Measurements from ENCODE around the gene COG8. TPM values are rescaled to one million over a fixed set of nuclear protein-coding genes. Genes with fewer than 3 reads are reported as not detected.

The COG8 gene
- total and polyA plus RNA-seq, 2 of the 8 experiments (the other 6 are each of a cell fraction or from before 2014, with no cell fraction given) = 49.1 to 55.6 TPM

DNA sequence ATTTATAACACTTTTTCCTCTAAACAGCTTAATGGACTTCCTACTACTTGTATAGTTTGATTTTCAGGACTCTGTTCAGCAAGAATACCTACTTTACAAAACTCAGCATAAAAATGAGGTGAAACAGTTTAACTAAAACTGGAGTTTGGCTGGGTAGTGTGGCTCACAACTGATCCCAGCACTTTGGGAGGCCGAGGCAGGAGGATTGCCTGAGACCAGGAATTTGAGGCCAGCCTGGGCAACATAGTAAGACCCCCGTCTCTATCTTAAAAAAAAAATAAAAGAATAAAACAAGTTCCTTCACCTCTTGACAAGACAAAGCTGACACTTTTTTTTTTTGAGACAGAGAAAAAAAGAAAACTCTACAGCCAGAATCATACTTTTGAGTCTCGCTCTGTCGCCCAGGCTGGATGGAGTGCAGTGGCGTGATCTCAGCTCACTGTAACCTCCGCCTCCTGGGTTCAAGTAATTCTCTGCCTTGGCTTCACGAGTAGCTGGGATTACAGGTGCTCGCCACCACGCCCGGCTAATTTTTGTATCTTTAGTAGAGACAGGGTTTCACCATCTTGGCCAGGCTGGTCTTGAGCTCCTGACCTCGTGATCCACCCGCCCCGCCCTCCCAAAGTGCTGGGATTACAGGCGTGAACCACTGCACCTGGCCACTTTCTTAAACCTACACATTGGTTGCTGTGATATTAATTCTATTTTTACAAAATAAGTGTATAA, 11.6 kb downstream of the COG8 start (continued):
- no peak for TF ChIP-seq NANOG (IDR thresholded peaks at IDR 0.05; ENCODE audit: insufficient read depth, low read depth, low read length, poor library complexity, severe bottlenecking)
- no peak for TF ChIP-seq SIN3A (conservative IDR thresholded peaks at IDR 0.05 in 1 of 2, IDR thresholded peaks at IDR 0.05 in 1 of 2; ENCODE audit: low read depth in 1 of 2, low read length in 2 of 2)
- TF ChIP-seq, protein P1, sequence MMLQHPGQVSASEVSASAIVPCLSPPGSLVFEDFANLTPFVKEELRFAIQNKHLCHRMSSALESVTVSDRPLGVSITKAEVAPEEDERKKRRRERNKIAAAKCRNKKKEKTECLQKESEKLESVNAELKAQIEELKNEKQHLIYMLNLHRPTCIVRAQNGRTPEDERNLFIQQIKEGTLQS (IDR thresholded peaks at IDR 0.05; ENCODE audit: insufficient read depth, low read depth, low read length) = no peak
- TF ChIP-seq TBP (IDR thresholded peaks at IDR 0.05; ENCODE audit: low read depth, low read length) = no peak
